Endothelial cell of umbilical vein (primary cell): ENCODE results near the gene ST3GAL5.

ENCODE experiments used
- CTCF ChIP-seq, 2 donors: IDR thresholded peaks; 1 replicate in 1 of 2; 2 replicates in 1 of 2; pipeline ENCODE4 v1.5.1; 2011; ENCODE audit warnings: low read length in 2 of 2, mild to moderate bottlenecking in 2 of 2, moderate library complexity in 2 of 2, control low read depth in 1 of 2, inconsistent platforms in 1 of 2, low read depth in 1 of 2; ENCODE audit not compliant: insufficient read depth in 1 of 2; ENCODE audit errors: extremely low read depth in 1 of 2
- EZH2 ChIP-seq: IDR thresholded peaks from 2 replicates; pipeline ENCODE4 v1.6.1; 2012; ENCODE audit warnings: borderline replicate concordance, low read depth, mild to moderate bottlenecking, moderate library complexity, low read length, inconsistent platforms; ENCODE audit not compliant: severe bottlenecking
- FOS ChIP-seq: IDR thresholded peaks from 2 replicates; pipeline ENCODE4 v1.6.1; 2011; ENCODE audit warnings: mild to moderate bottlenecking, low read length, moderate library complexity, borderline replicate concordance; ENCODE audit not compliant: insufficient read depth
- GATA2 ChIP-seq: IDR thresholded peaks from 2 replicates; pipeline ENCODE4 v1.7.0; 2011; ENCODE audit warnings: low read depth, mild to moderate bottlenecking, moderate library complexity, mixed read lengths, low read length; ENCODE audit not compliant: insufficient read length, insufficient read depth
- MAX ChIP-seq: IDR thresholded peaks from 2 replicates; pipeline ENCODE4 v1.6.1; 2011; ENCODE audit not compliant: insufficient read depth, insufficient read length
- POLR2A ChIP-seq: IDR thresholded peaks from 2 replicates; pipeline ENCODE4 v1.6.1; 2012; ENCODE audit warnings: low read depth, mild to moderate bottlenecking, control low read depth, low read length
- POLR2AphosphoS5 ChIP-seq: IDR thresholded peaks from 2 replicates; pipeline ENCODE4 v1.6.1; 2012; ENCODE audit warnings: low read depth, mild to moderate bottlenecking, control low read depth, low read length, moderate library complexity; ENCODE audit not compliant: insufficient read depth

GRCh38 chr2:85873679-85874078 is 15.1 kb downstream of the ST3GAL5 start:
- TF ChIP-seq CTCF (IDR thresholded peaks at IDR 0.05; ENCODE audit: extremely low read depth in 1 of 2, insufficient read depth in 1 of 2, low read depth in 1 of 2, low read length in 2 of 2) (peak in 1 of 2 donors; percentile 22), POLR2A (no peak), POLR2AphosphoS5 (no peak), EZH2 (no peak), MAX (no peak), GATA2 (no peak), FOS (no peak)
